Embryonic facial prominence (tissue), 1 donor: ENCODE measurements around the gene ANKRD11.
"Not testable (repeated sequence)": the region's sequence is repeated elsewhere in the genome, so short reads cannot be mapped to it uniquely, and the experiment has no call there.

Source experiments
- DNase-seq: peaks from one replicate; pipeline ENCODE4 v3.0.0-alpha.2; 2016; ENCODE audit errors: extremely low spot score

Gene ANKRD11

GRCh38 chr16:89331371-89332109, 158.8 kb downstream of the ANKRD11 start:
- DNase-seq: no peak

GRCh38 chr16:89330177-89330856, 160.0 kb downstream of the ANKRD11 start:
- DNase-seq: no peak

- DNase-seq: not testable (repeated sequence)
These were observed 160.6 kb downstream of the ANKRD11 start for GRCh38 chr16:89329830-89330176.

GRCh38 chr16:89328412-89329400, 161.7 kb downstream of the ANKRD11 start:
- not testable (repeated sequence) for DNase-seq

- DNase-seq: no peak
These were observed 163.6 kb downstream of the ANKRD11 start for GRCh38 chr16:89326721-89327120.

GRCh38 chr16:89325861-89326471, 164.4 kb downstream of the ANKRD11 start:
- no peak for DNase-seq

- no peak for DNase-seq
These were observed 166.0 kb downstream of the ANKRD11 start for GRCh38 chr16:89324056-89325010.

- DNase-seq: no peak
These were observed 167.0 kb downstream of the ANKRD11 start for GRCh38 chr16:89323120-89323960.

- no peak for DNase-seq
These were observed 167.8 kb downstream of the ANKRD11 start for GRCh38 chr16:89322321-89323119.

- DNase-seq: no peak
These were observed 169.4 kb downstream of the ANKRD11 start for GRCh38 chr16:89320782-89321501.

- no peak for DNase-seq
These were observed 170.2 kb downstream of the ANKRD11 start for GRCh38 chr16:89319886-89320781.

GRCh38 chr16:89319631-89319885, 170.8 kb downstream of the ANKRD11 start:
- DNase-seq: no peak

- no peak for DNase-seq
These were observed 171.3 kb downstream of the ANKRD11 start for GRCh38 chr16:89318871-89319630.

GRCh38 chr16:89318430-89318758, 172.0 kb downstream of the ANKRD11 start:
- DNase-seq: no peak

- no peak for DNase-seq
These were observed 172.5 kb downstream of the ANKRD11 start for GRCh38 chr16:89317729-89318429.

- no peak for DNase-seq
These were observed 173.2 kb downstream of the ANKRD11 start for GRCh38 chr16:89317101-89317671.
